Right atrium auricular region (tissue), 2 donors: ENCODE data around the gene TMSB15B. TPM values are rescaled to one million over a fixed set of nuclear protein-coding genes. Genes with fewer than 3 reads are reported as not detected.
A peak's percentile ranks its signal among the peaks of the same experiment; 100 is the strongest.
"Not testable (repeated sequence)": the region's sequence is repeated elsewhere in the genome, so short reads cannot be mapped to it uniquely, and the experiment has no call there.

Experiments used
- DNase-seq: peaks from one replicate; pipeline ENCODE4 v3.0.0-alpha.2; 2019; ENCODE audit warnings: low spot score
- H3K27ac ChIP-seq, 2 donors: fragments of 200-600 bp; sonication (generic); 1 replicate in 1 of 2; 2 replicates in 1 of 2; pipeline ENCODE4 v1.5.1; 2016 to 2019
- H3K27me3 ChIP-seq, 2 donors: fragments of 200-600 bp; sonication (generic); one replicate each; pipeline versions ENCODE4 v1.5.1 to v1.6.0; 2017 to 2019
- H3K36me3 ChIP-seq: fragments of 200-600 bp; sonication (generic); one replicate; pipeline ENCODE4 v1.5.1; 2016
- H3K4me1 ChIP-seq, 2 donors: fragments of 200-600 bp; sonication (generic); one replicate each; pipeline versions ENCODE4 v1.5.1 to v1.6.0; 2017 to 2019
- H3K4me3 ChIP-seq, 2 donors: fragments of 200-600 bp; sonication (generic); 1 replicate in 1 of 2; 2 replicates in 1 of 2; pipeline ENCODE4 v1.5.1; 2017 to 2019; ENCODE audit warnings: mild to moderate bottlenecking in 1 of 2, moderate library complexity in 1 of 2
- H3K9me3 ChIP-seq, 2 donors: fragments of 200-600 bp; sonication (generic); one replicate each; pipeline ENCODE4 v1.5.1; 2019
- CTCF ChIP-seq, 2 donors: fragments of 200-600 bp; sonication (generic); IDR thresholded peaks; one replicate each; pipeline ENCODE4 v1.5.1; 2019; ENCODE audit warnings: antibody characterized with exemption in 2 of 2
- total RNA-seq, 2 donors: library from RNA; depleted of rRNA; stranded (reverse); fragments of >200 nt; gene quantifications; one replicate each; pipeline ENCODE4 v1.1.0, GENCODE V29; 2016

The TMSB15B gene
- total RNA-seq, 2 donors from 2014 or later = 2.4 TPM; not detected in 1

GRCh38 chrX:103927030-103927429 lies 35.4 kb upstream of the TMSB15B start:
- no peaks in the 10 kb centered on the region for H3K4me1 ChIP-seq
- no peak overlapping the region for H3K27ac ChIP-seq
- no peak for DNase-seq
- no peaks in the 10 kb centered on the region for H3K27me3 ChIP-seq
- no peak for TF ChIP-seq CTCF (IDR thresholded peaks at IDR 0.05)
- no peak overlapping the region for H3K4me3 ChIP-seq
- H3K9me3 ChIP-seq = no peaks in the 10 kb centered on the region
- H3K36me3 ChIP-seq = no peaks in the 10 kb centered on the region

DNA sequence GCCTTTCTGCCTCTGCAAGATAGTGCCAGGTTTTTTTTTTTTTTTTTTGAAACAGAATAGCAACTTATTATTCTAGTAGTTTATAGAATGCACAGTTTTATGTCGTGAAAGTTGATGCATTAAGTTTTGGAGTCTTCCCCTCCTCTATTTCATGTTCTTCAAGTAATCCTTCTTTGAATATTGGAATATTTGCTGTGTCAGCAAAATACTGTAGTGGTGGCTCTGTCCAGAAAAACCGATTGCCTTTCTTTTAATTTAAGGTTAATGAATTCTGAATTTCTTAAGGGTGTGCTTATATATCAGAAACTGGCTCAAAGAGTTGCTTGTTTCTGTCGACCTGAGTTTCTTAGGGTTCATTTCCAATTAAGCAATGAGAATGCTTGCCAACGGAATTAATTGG lies 34.8 kb upstream of the TMSB15B start:
- TF ChIP-seq CTCF (IDR thresholded peaks at IDR 0.05) = no peak
- no peak overlapping the region for H3K4me3 ChIP-seq
- H3K27ac ChIP-seq = no peak overlapping the region
- H3K9me3 ChIP-seq = no peaks in the 10 kb centered on the region
- H3K4me1 ChIP-seq = no peaks in the 10 kb centered on the region
- no peak for DNase-seq
- no peaks in the 10 kb centered on the region for H3K27me3 ChIP-seq
- no peaks in the 10 kb centered on the region for H3K36me3 ChIP-seq

- TF ChIP-seq CTCF (IDR thresholded peaks at IDR 0.05) = no peak
Observed at GRCh38 chrX:103932133-103932532, 30.3 kb upstream of the TMSB15B start.

DNA sequence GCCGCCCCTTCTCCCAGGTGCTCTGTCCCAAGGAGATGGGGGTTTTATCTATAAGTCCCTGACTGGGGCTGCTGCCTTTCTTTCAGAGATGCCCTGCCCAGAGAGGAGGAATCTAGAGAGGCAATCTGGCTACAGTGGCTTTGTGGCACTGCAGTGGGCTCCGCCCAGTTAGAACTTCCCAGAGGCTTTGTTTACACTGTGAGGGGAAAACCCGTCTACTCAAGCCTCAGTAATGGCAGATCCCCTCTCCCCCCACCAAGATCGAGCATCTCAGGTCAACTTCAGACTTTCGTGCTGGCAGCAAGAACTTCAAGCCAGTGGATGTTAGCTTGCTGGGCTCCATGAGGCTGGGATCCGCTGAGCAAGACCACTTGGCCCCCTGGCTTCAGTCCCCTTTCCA lies 22.2 kb upstream of the TMSB15B start:
- not testable (repeated sequence) for DNase-seq, H3K4me3 ChIP-seq, H3K36me3 ChIP-seq, H3K4me1 ChIP-seq, H3K27ac ChIP-seq, H3K9me3 ChIP-seq, H3K27me3 ChIP-seq

More at GRCh38 chrX:103932133-103932532, 30.3 kb upstream of the TMSB15B start:
- Histone ChIP-seq H3K27me3 (no peaks in the 10 kb centered on the region), H3K36me3 (no peaks in the 10 kb centered on the region), H3K27ac (no peak overlapping the region), H3K4me3 (no peak overlapping the region), H3K9me3 (peaks cover 0 to 4% of the 10 kb centered on the region in 2 donors), H3K4me1 (no peaks in the 10 kb centered on the region)
- DNase-seq = no peak

DNA sequence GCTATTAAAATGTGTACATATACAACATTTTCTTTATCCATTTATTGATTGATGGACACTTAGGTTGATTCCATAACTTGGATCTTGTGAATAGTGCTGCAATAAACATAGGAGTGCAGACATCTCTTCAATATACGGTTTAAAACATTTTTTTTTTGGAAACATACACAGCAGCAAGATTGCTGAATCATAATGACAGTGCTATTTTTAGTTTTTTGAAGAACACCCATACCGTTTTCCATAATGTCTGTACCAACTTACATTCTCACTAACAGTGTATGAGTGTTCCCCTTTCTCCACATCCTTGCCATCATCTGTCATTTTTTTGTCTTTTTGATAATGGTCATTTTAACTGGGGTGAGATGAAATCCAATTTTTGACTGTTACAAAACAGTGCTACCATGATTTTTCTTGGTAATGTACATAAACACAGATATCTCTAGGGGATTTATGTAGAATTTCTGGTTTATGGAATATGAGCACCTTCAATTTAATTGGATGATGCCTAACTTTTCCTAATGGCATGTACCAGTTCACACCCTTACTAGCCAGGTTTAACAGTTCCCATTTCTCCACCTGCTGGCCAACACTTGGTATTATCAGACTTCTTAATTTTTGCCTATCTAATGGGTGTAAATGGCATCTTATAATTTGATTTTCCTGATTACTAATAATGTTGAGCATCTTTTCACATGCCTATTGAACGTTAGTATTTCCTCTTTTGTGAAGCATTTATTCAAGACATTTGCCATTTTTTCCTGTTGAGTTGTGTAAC lies 21.0 kb upstream of the TMSB15B start:
- H3K9me3 ChIP-seq = no peaks in the 10 kb centered on the region
- no peaks in the 10 kb centered on the region for H3K4me1 ChIP-seq
- H3K36me3 ChIP-seq = no peaks in the 10 kb centered on the region
- peak in 1 of 2 donors; percentile 54 for TF ChIP-seq CTCF (IDR thresholded peaks at IDR 0.05)
- no peaks in the 10 kb centered on the region for H3K27me3 ChIP-seq
- no peak for DNase-seq
- no peak overlapping the region for H3K4me3 ChIP-seq
- H3K27ac ChIP-seq = no peak overlapping the region

- H3K27ac ChIP-seq = no peak overlapping the region
- no peaks in the 10 kb centered on the region for H3K27me3 ChIP-seq
- no peak overlapping the region for H3K4me3 ChIP-seq
- no peak for TF ChIP-seq CTCF (IDR thresholded peaks at IDR 0.05)
- no peaks in the 10 kb centered on the region for H3K36me3 ChIP-seq
- H3K4me1 ChIP-seq = no peaks in the 10 kb centered on the region
- DNase-seq = no peak
- no peaks in the 10 kb centered on the region for H3K9me3 ChIP-seq
Observed at GRCh38 chrX:103949506-103949905, 12.9 kb upstream of the TMSB15B start.
